OCI-LY7 (cell line): Measurements from ENCODE around the gene SFXN5. TPM values are rescaled to one million over a fixed set of nuclear protein-coding genes. Genes with fewer than 3 reads are reported as not detected.

Source experiments
- BruUV-seq: library from RNA; stranded (reverse); fragments of 400-500 nt; replicated peaks from 2 replicates; lab custom pipeline; 2021; lab: Mats Ljungman, UMichigan
- CTCF ChIA-PET: fragments of 300-600 bp; sonication (Branson Sonifier 250); formaldehyde crosslinking; loops from one replicate; lab custom pipeline; 2022; ENCODE audit warnings: antibody characterized with exemption; ENCODE audit not compliant: unreplicated experiment; lab: Charles Lee
- POLR2A ChIA-PET: fragments of 300-600 bp; sonication (Branson Sonifier 250); formaldehyde crosslinking; loops from one replicate; lab custom pipeline; 2022; ENCODE audit warnings: antibody characterized with exemption; lab: Charles Lee
- DNase-seq: peaks from one replicate; pipeline ENCODE4 v3.0.0-alpha.2; 2015; ENCODE audit warnings: low spot score
- H2AFZ ChIP-seq: fragments of 200-600 bp; sonication (generic), shearing (Covaris generic); 2 replicates; pipeline ENCODE4 v1.6.1; 2014; ENCODE audit warnings: mild to moderate bottlenecking, antibody characterized with exemption, low read length, moderate library complexity
- H3K27ac ChIP-seq: fragments of 200-600 bp; sonication (generic); 2 replicates; pipeline ENCODE4 v1.5.1; 2014; ENCODE audit warnings: mixed run types, low read depth, mild to moderate bottlenecking, moderate library complexity, low read length, inconsistent platforms; ENCODE audit not compliant: poor library complexity, severe bottlenecking
- H3K36me3 ChIP-seq: fragments of 200-600 bp; sonication (generic); 2 replicates; pipeline ENCODE4 v1.6.1; 2014; ENCODE audit warnings: mild to moderate bottlenecking, antibody characterized with exemption, low read length, moderate library complexity, mixed read lengths; ENCODE audit not compliant: insufficient read depth
- H3K4me1 ChIP-seq: fragments of 200-600 bp; sonication (generic); 2 replicates; pipeline ENCODE4 v1.5.1; 2014; ENCODE audit warnings: mild to moderate bottlenecking, low read length; ENCODE audit not compliant: insufficient read depth, poor library complexity, severe bottlenecking
- H3K4me2 ChIP-seq: fragments of 200-600 bp; sonication (generic); 2 replicates; pipeline ENCODE4 v1.6.1; 2014; ENCODE audit warnings: mild to moderate bottlenecking, low read length
- H3K4me3 ChIP-seq: fragments of 200-600 bp; sonication (generic); 2 replicates; pipeline ENCODE4 v1.5.1; 2014; ENCODE audit warnings: mild to moderate bottlenecking, low read depth, low read length; ENCODE audit not compliant: poor library complexity, severe bottlenecking
- H3K79me2 ChIP-seq: fragments of 200-600 bp; sonication (generic); 2 replicates; pipeline ENCODE4 v1.6.1; 2016; ENCODE audit warnings: low read depth, mild to moderate bottlenecking, low read length, moderate library complexity, mixed read lengths; ENCODE audit not compliant: insufficient read depth
- H3K9me2 ChIP-seq: fragments of 200-600 bp; sonication (generic); 2 replicates; pipeline ENCODE4 v1.6.1; 2016; ENCODE audit warnings: mild to moderate bottlenecking, low read length, mixed read lengths; ENCODE audit not compliant: insufficient read depth
- H3K9me3 ChIP-seq: fragments of 200-600 bp; sonication (generic); 2 replicates; pipeline ENCODE4 v1.6.1; 2014; ENCODE audit warnings: mild to moderate bottlenecking, mixed run types, low read length, mixed read lengths
- H4K20me1 ChIP-seq: fragments of 200-600 bp; sonication (generic); 2 replicates; pipeline ENCODE4 v1.6.1; 2014; ENCODE audit warnings: mild to moderate bottlenecking, antibody characterized with exemption, low read length, moderate library complexity, mixed read lengths; ENCODE audit not compliant: insufficient read depth
- CTCF ChIP-seq: fragments of 200-600 bp; sonication (generic); conservative IDR thresholded peaks from 2 replicates; pipeline ENCODE4 v1.5.1; 2014; ENCODE audit warnings: mild to moderate bottlenecking, antibody characterized with exemption, low read length, moderate library complexity, mixed read lengths
- EZH2phosphoT487 ChIP-seq: fragments of 200-600 bp; sonication (generic); IDR thresholded peaks from 2 replicates; pipeline ENCODE4 v1.6.1; 2018; ENCODE audit warnings: low read depth, borderline replicate concordance, mild to moderate bottlenecking, mixed run types, antibody characterized with exemption, low read length, moderate library complexity, mixed read lengths
- intact Hi-C: fragments of 100-400 bp; cut with micrococcal nuclease; formaldehyde crosslinking; loops from one replicate; pipeline ENCODE4 v1.10.0; 2022; ENCODE audit not compliant: unreplicated experiment
- total RNA-seq, 2 experiments: library from RNA; depleted of rRNA in 1 of 2; stranded (reverse); fragments of >200 nt in 1 of 2; shearing (Covaris generic) in 1 of 2; gene quantifications; 2 replicates each; pipeline ENCODE4 v1.2.3, GENCODE V29; 2014 to 2022

The SFXN5 gene
- total RNA-seq, 2 experiments from 2014 or later = 4.5 to 10.5 TPM

DNA sequence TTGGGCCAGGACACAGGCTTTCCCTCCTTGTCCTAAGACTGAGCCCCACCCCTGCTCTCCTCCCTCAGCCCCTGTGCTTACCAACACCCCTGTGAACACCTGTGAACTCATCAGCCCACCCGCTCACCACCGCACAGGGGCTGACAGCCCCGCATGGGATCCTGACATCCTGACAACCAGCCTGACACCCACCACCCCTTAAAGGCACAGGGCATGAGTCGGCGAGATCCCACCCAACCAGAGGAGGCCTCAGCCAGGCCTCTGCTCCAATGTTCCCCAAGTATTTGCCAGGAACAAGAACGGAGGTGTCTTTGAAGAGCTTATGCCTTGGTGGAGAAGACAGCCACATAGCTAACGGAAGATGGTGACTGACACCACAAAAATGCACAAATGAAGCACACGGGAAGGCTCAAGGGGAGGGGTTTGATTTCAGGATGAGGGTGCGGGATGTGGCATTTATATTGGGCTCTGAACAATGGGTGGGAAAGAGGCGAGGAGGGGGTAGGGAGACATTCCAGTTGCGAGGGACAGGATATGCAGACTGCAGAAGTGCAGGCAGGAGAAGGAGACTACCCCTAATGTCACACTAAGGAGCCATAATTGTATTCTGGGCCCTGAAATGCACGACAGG, 30.2 kb upstream of the SFXN5 start:
- no peaks in the 10 kb centered on the region for H3K79me2 ChIP-seq
- no peak overlapping the region for H3K4me2 ChIP-seq
- H3K9me3 ChIP-seq = no peaks in the 10 kb centered on the region
- intact Hi-C loops = no loop called here
- H2AFZ ChIP-seq = no peak overlapping the region
- H3K4me1 ChIP-seq = no peaks in the 10 kb centered on the region
- no peaks in the 10 kb centered on the region for H3K36me3 ChIP-seq
- ChIA-PET POLR2A (no interaction called here), CTCF (no interaction called here)
- DNase-seq = no peak
- BruUV-seq = no TSS peak
- H3K4me3 ChIP-seq = no peak overlapping the region
- H4K20me1 ChIP-seq = no peaks in the 10 kb centered on the region
- no peaks in the 10 kb centered on the region for H3K9me2 ChIP-seq
- H3K27ac ChIP-seq = no peak overlapping the region
- TF ChIP-seq EZH2phosphoT487 = no peak
- no peak for TF ChIP-seq CTCF

GRCh38 chr2:73100956-73101355, 29.4 kb upstream of the SFXN5 start:
- H4K20me1 ChIP-seq = no peaks in the 10 kb centered on the region
- no peaks in the 10 kb centered on the region for H3K9me3 ChIP-seq
- no TSS peak for BruUV-seq
- no peaks in the 10 kb centered on the region for H3K36me3 ChIP-seq
- no peak overlapping the region for H2AFZ ChIP-seq
- DNase-seq = no peak
- no peak overlapping the region for H3K4me3 ChIP-seq
- no peaks in the 10 kb centered on the region for H3K9me2 ChIP-seq
- H3K79me2 ChIP-seq = no peaks in the 10 kb centered on the region
- no peak for TF ChIP-seq CTCF
- no peak for TF ChIP-seq EZH2phosphoT487
- no peak overlapping the region for H3K27ac ChIP-seq
- H3K4me1 ChIP-seq = no peaks in the 10 kb centered on the region
- intact Hi-C loops = no loop called here
- H3K4me2 ChIP-seq = no peak overlapping the region
- CTCF ChIA-PET = no interaction called here
- POLR2A ChIA-PET = interaction anchor here (0.7 kb wide), 1 partner anchor 378 kb away, joined by 4 read pairs; no protein-coding TSS in a partner anchor

DNA sequence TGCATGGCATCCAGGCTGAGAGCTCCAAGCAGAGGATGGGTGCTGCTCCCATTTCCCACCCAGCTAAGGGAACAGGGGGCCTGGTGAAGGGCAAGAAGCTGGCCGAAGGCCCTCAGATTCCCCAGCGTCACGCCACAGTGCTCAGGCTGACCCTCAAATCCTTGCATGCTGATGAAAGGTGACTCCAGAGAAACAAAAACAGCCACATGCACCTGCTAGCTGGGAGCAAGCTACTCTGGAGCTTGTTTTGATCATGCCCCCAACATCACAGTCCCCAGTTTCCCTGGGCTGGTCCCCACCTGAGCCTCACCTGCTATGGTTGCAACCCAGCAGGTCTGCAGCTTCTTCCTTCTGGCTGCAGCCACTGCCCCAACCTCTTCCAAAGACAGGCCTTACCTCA, 28.0 kb upstream of the SFXN5 start:
- Histone ChIP-seq H3K79me2 (no peaks in the 10 kb centered on the region), H2AFZ (no peak overlapping the region)
- CTCF ChIA-PET = no interaction called here

More for the DNA sequence above, 28.0 kb upstream of the SFXN5 start:
- intact Hi-C loops = no loop called here
- Histone ChIP-seq H3K4me2 (no peak overlapping the region), H4K20me1 (no peaks in the 10 kb centered on the region), H3K4me1 (no peaks in the 10 kb centered on the region), H3K36me3 (no peaks in the 10 kb centered on the region), H3K9me3 (no peaks in the 10 kb centered on the region), H3K27ac (no peak overlapping the region), H3K9me2 (no peaks in the 10 kb centered on the region), H3K4me3 (no peak overlapping the region)
- TF ChIP-seq CTCF (no peak), EZH2phosphoT487 (no peak)
- POLR2A ChIA-PET = interaction anchor here (0.7 kb wide), 1 partner anchor 1675 kb away, joined by 3 read pairs; no protein-coding TSS in a partner anchor
- BruUV-seq = no TSS peak
- no peak for DNase-seq
